Activated naive CD8-positive, alpha-beta T cell treated with anti-CD3 and anti-CD28 coated beads, Interleukin-2, amount 10 ng/mL, durations not matched to agents 7 days and 5 days (primary cell): ENCODE measurements around the gene PTGIS. TPM values are rescaled to one million over a fixed set of nuclear protein-coding genes. Genes with fewer than 3 reads are reported as not detected.

Source experiments
- ATAC-seq: fragments of 150-1000 bp; cut with Tn5 transposase; one replicate; pipeline ENCODE4 v1.10.0; 2021; ENCODE audit warnings: low read depth, moderate library complexity
- POLR2A ChIA-PET: fragments of 350-600 bp; sonication (Branson Sonifier 250); formaldehyde crosslinking; loops from one replicate; lab custom pipeline; 2021; ENCODE audit warnings: antibody characterized with exemption; lab: Charles Lee
- DNase-seq: peaks from one replicate; pipeline ENCODE4 v3.0.0; 2021
- H3K27ac Mint-ChIP-seq: one replicate; pipeline ENCODE4 v1.8.0; 2022; ENCODE audit warnings: mild to moderate bottlenecking, mixed read lengths
- H3K27me3 Mint-ChIP-seq: one replicate; pipeline ENCODE4 v1.8.0; 2022; ENCODE audit warnings: mild to moderate bottlenecking, moderate library complexity, mixed read lengths
- H3K36me3 Mint-ChIP-seq: one replicate; pipeline ENCODE4 v1.8.0; 2021; ENCODE audit warnings: mild to moderate bottlenecking, mixed read lengths
- H3K4me1 Mint-ChIP-seq: one replicate; pipeline ENCODE4 v1.8.0; 2021; ENCODE audit warnings: mixed read lengths
- H3K4me3 Mint-ChIP-seq: one replicate; pipeline ENCODE4 v1.8.0; 2022; ENCODE audit warnings: mild to moderate bottlenecking, moderate library complexity, mixed read lengths
- H3K9me3 Mint-ChIP-seq: one replicate; pipeline ENCODE4 v1.8.0; 2021; ENCODE audit warnings: mixed read lengths
- total RNA-seq, 2 experiments: library from RNA; stranded (reverse); gene quantifications; one replicate each; pipeline ENCODE4 v1.2.3, GENCODE V29; 2021

PTGIS gene
- total RNA-seq, 2 experiments from 2014 or later = 0.37 to 0.39 TPM

- DNase-seq (no peak), ATAC-seq (no peak)
- Mint-ChIP-seq H3K9me3 (peaks cover under 1% of the 10 kb centered on the region), H3K4me1 (peaks cover 13% of the 10 kb centered on the region), H3K27ac (no peak overlapping the region), H3K27me3 (peaks cover 18% of the 10 kb centered on the region), H3K4me3 (no peak overlapping the region), H3K36me3 (peaks cover 1% of the 10 kb centered on the region)
- POLR2A ChIA-PET = interaction anchor here (8.7 kb wide), 1 partner anchor 69 kb away, joined by 43 read pairs; no protein-coding TSS in a partner anchor
These were observed 27.7 kb downstream of the PTGIS start for GRCh38 chr20:49540232-49540620.

GRCh38 chr20:49539481-49540231 is 28.3 kb downstream of the PTGIS start:
- DNase-seq (no peak), ATAC-seq (no peak)
- H3K4me3 Mint-ChIP-seq = no peak overlapping the region
- peaks cover 18% of the 10 kb centered on the region for H3K27me3 Mint-ChIP-seq
- H3K9me3 Mint-ChIP-seq = no peaks in the 10 kb centered on the region
- POLR2A ChIA-PET = interaction anchor here (8.7 kb wide), 1 partner anchor 70 kb away, joined by 43 read pairs; no protein-coding TSS in a partner anchor
- no peaks in the 10 kb centered on the region for H3K36me3 Mint-ChIP-seq
- H3K4me1 Mint-ChIP-seq = peaks cover 19% of the 10 kb centered on the region
- no peak overlapping the region for H3K27ac Mint-ChIP-seq

GRCh38 chr20:49538950-49539349 is 29.0 kb downstream of the PTGIS start:
- POLR2A ChIA-PET = interaction anchor here (8.7 kb wide), 1 partner anchor 70 kb away, joined by 43 read pairs; no protein-coding TSS in a partner anchor
- no peak for DNase-seq
- peaks cover 18% of the 10 kb centered on the region for H3K27me3 Mint-ChIP-seq
- H3K36me3 Mint-ChIP-seq = no peaks in the 10 kb centered on the region
- H3K27ac Mint-ChIP-seq = no peak overlapping the region
- peaks cover 24% of the 10 kb centered on the region for H3K4me1 Mint-ChIP-seq
- no peak overlapping the region for H3K4me3 Mint-ChIP-seq
- ATAC-seq = no peak
- no peaks in the 10 kb centered on the region for H3K9me3 Mint-ChIP-seq

- peak; percentile 81 for ATAC-seq
- Mint-ChIP-seq H3K4me1 (peaks cover 17% of the 10 kb centered on the region), H3K27me3 (peaks cover 23% of the 10 kb centered on the region), H3K36me3 (no peaks in the 10 kb centered on the region), H3K27ac (peak overlapping the region; percentile 35), H3K4me3 (peak overlapping the region; percentile 39), H3K9me3 (no peaks in the 10 kb centered on the region)
- POLR2A ChIA-PET = no interaction called here
- DNase-seq = peak; percentile 51
These were observed 33.7 kb downstream of the PTGIS start for GRCh38 chr20:49534255-49534712.

- DNase-seq = no peak
- peaks cover 17% of the 10 kb centered on the region for H3K4me1 Mint-ChIP-seq
- POLR2A ChIA-PET = no interaction called here
- no peak overlapping the region for H3K27ac Mint-ChIP-seq
- no peaks in the 10 kb centered on the region for H3K9me3 Mint-ChIP-seq
- H3K4me3 Mint-ChIP-seq = no peak overlapping the region
- H3K27me3 Mint-ChIP-seq = peaks cover 21% of the 10 kb centered on the region
- H3K36me3 Mint-ChIP-seq = no peaks in the 10 kb centered on the region
- ATAC-seq = no peak
These were observed 35.5 kb downstream of the PTGIS start for GRCh38 chr20:49532285-49532946.

GRCh38 chr20:49529470-49529869 is 38.5 kb downstream of the PTGIS start:
- Mint-ChIP-seq H3K27ac (no peak overlapping the region), H3K9me3 (peaks cover 4% of the 10 kb centered on the region), H3K4me1 (peaks cover 4% of the 10 kb centered on the region), H3K27me3 (peaks cover 24% of the 10 kb centered on the region), H3K36me3 (no peaks in the 10 kb centered on the region), H3K4me3 (no peak overlapping the region)
- DNase-seq (no peak), ATAC-seq (no peak)
- POLR2A ChIA-PET = no interaction called here

- Mint-ChIP-seq H3K27me3 (peaks cover 20% of the 10 kb centered on the region), H3K36me3 (no peaks in the 10 kb centered on the region), H3K9me3 (peaks cover 4% of the 10 kb centered on the region), H3K27ac (no peak overlapping the region), H3K4me1 (no peaks in the 10 kb centered on the region), H3K4me3 (no peak overlapping the region)
- no peak for DNase-seq
- POLR2A ChIA-PET = no interaction called here
- ATAC-seq = no peak
These were observed 41.4 kb downstream of the PTGIS start for GRCh38 chr20:49526568-49526967.

- H3K4me1 Mint-ChIP-seq = no peaks in the 10 kb centered on the region
- POLR2A ChIA-PET = no interaction called here
- peaks cover 20% of the 10 kb centered on the region for H3K27me3 Mint-ChIP-seq
- H3K4me3 Mint-ChIP-seq = no peak overlapping the region
- DNase-seq = no peak
- H3K27ac Mint-ChIP-seq = no peak overlapping the region
- no peak for ATAC-seq
- no peaks in the 10 kb centered on the region for H3K36me3 Mint-ChIP-seq
- H3K9me3 Mint-ChIP-seq = peaks cover 4% of the 10 kb centered on the region
These were observed 41.9 kb downstream of the PTGIS start for GRCh38 chr20:49526056-49526455.

- ATAC-seq = no peak
- H3K27me3 Mint-ChIP-seq = peaks cover 33% of the 10 kb centered on the region
- DNase-seq = no peak
- peaks cover 4% of the 10 kb centered on the region for H3K9me3 Mint-ChIP-seq
- H3K4me3 Mint-ChIP-seq = no peak overlapping the region
- H3K4me1 Mint-ChIP-seq = no peaks in the 10 kb centered on the region
- H3K27ac Mint-ChIP-seq = no peak overlapping the region
- H3K36me3 Mint-ChIP-seq = no peaks in the 10 kb centered on the region
- POLR2A ChIA-PET = no interaction called here
These were observed 44.1 kb downstream of the PTGIS start for GRCh38 chr20:49523767-49524360.

GRCh38 chr20:49521356-49521755 is 46.6 kb downstream of the PTGIS start:
- DNase-seq (no peak), ATAC-seq (no peak)
- POLR2A ChIA-PET = no interaction called here
- Mint-ChIP-seq H3K4me3 (no peak overlapping the region), H3K4me1 (no peaks in the 10 kb centered on the region), H3K9me3 (peaks cover 4% of the 10 kb centered on the region), H3K36me3 (no peaks in the 10 kb centered on the region), H3K27me3 (peaks cover 30% of the 10 kb centered on the region), H3K27ac (no peak overlapping the region)

- no peaks in the 10 kb centered on the region for H3K36me3 Mint-ChIP-seq
- no peak overlapping the region for H3K4me3 Mint-ChIP-seq
- DNase-seq = no peak
- POLR2A ChIA-PET = no interaction called here
- H3K27me3 Mint-ChIP-seq = peaks cover 24% of the 10 kb centered on the region
- no peak for ATAC-seq
- H3K4me1 Mint-ChIP-seq = no peaks in the 10 kb centered on the region
- H3K9me3 Mint-ChIP-seq = peaks cover 4% of the 10 kb centered on the region
- no peak overlapping the region for H3K27ac Mint-ChIP-seq
These were observed 48.1 kb downstream of the PTGIS start for GRCh38 chr20:49519777-49520359.

- DNase-seq (no peak), ATAC-seq (no peak)
- Mint-ChIP-seq H3K36me3 (no peaks in the 10 kb centered on the region), H3K4me3 (no peak overlapping the region), H3K9me3 (no peaks in the 10 kb centered on the region), H3K4me1 (no peaks in the 10 kb centered on the region), H3K27ac (no peak overlapping the region), H3K27me3 (peaks cover 27% of the 10 kb centered on the region)
- POLR2A ChIA-PET = no interaction called here
These were observed 48.7 kb downstream of the PTGIS start for GRCh38 chr20:49519212-49519712.

GRCh38 chr20:49518576-49518975 is 49.4 kb downstream of the PTGIS start:
- POLR2A ChIA-PET = no interaction called here
- ATAC-seq (no peak), DNase-seq (no peak)
- Mint-ChIP-seq H3K4me1 (no peaks in the 10 kb centered on the region), H3K4me3 (no peak overlapping the region), H3K27me3 (peaks cover 32% of the 10 kb centered on the region), H3K36me3 (no peaks in the 10 kb centered on the region), H3K27ac (no peak overlapping the region), H3K9me3 (no peaks in the 10 kb centered on the region)
